Breast epithelium (tissue), 4 donors: ENCODE measurements around the gene GNAL. TPM values are rescaled to one million over a fixed set of nuclear protein-coding genes. Genes with fewer than 3 reads are reported as not detected.
A peak's percentile ranks its signal among the peaks of the same experiment; 100 is the strongest.
"Not testable (repeated sequence)": the region's sequence is repeated elsewhere in the genome, so short reads cannot be mapped to it uniquely, and the experiment has no call there.

Experiments
- DNase-seq, 2 donors: peaks; one replicate each; pipeline ENCODE4 v3.0.0-alpha.2; 2019; ENCODE audit warnings: low spot score in 2 of 2
- H3K27ac ChIP-seq, 2 donors: fragments of 200-600 bp; sonication (generic) in 1 of 2; one replicate each; pipeline ENCODE4 v1.5.1; 2016 to 2019; ENCODE audit warnings: mild to moderate bottlenecking in 1 of 2
- H3K27me3 ChIP-seq, 2 donors: fragments of 200-600 bp; sonication (generic) in 1 of 2; one replicate each; pipeline versions ENCODE4 v1.5.1 to v1.6.0; 2017 to 2019; ENCODE audit warnings: control low read depth in 1 of 2, mild to moderate bottlenecking in 1 of 2
- H3K36me3 ChIP-seq: fragments of 200-600 bp; one replicate; pipeline ENCODE4 v1.5.1; 2019
- H3K4me1 ChIP-seq, 2 donors: fragments of 200-600 bp; sonication (generic); one replicate each; pipeline ENCODE4 v1.5.1; 2016 to 2019; ENCODE audit warnings: control low read depth in 1 of 2
- H3K4me3 ChIP-seq, 3 donors: fragments of 200-600 bp; sonication (generic); 1 replicate in 2 of 3; 2 replicates in 1 of 3; pipeline ENCODE4 v1.5.1; 2016 to 2019; ENCODE audit warnings: mild to moderate bottlenecking in 3 of 3, moderate library complexity in 2 of 3
- H3K9me3 ChIP-seq, 2 donors: fragments of 200-600 bp; sonication (generic) in 1 of 2; one replicate each; pipeline ENCODE4 v1.5.1; 2016 to 2019; ENCODE audit warnings: control low read depth in 1 of 2
- CTCF ChIP-seq, 3 donors: fragments of 450-650 bp; IDR thresholded peaks; one replicate each; pipeline ENCODE4 v1.5.1; 2016 to 2017; ENCODE audit warnings: antibody characterized with exemption in 3 of 3, mild to moderate bottlenecking in 3 of 3, moderate library complexity in 3 of 3
- POLR2A ChIP-seq: fragments of 450-650 bp; IDR thresholded peaks from one replicate; pipeline ENCODE4 v1.6.1; 2016; ENCODE audit warnings: antibody characterized with exemption, mild to moderate bottlenecking, moderate library complexity
- POLR2AphosphoS5 ChIP-seq, 3 donors: sonication (generic); formaldehyde crosslinking; IDR thresholded peaks; one replicate each; pipeline ENCODE4 v1.6.1; 2017; ENCODE audit warnings: antibody characterized with exemption in 3 of 3
- intact Hi-C: fragments of 100-400 bp; cut with DNase I; formaldehyde crosslinking; loops from one replicate; pipeline ENCODE4 v1.15.1; 2023; ENCODE audit warnings: low total_unique reads
- total RNA-seq, 3 donors: library from RNA; depleted of rRNA; stranded (reverse); fragments of >200 nt; gene quantifications; one replicate each; pipeline ENCODE4 v1.1.0, GENCODE V29; 2016

GNAL gene
- total RNA-seq, 3 donors from 2014 or later, result 6.6 to 15.4 (median 7.5) TPM

GRCh38 chr18:11906926-11907874 lies 218.1 kb downstream of the GNAL start:
- H3K9me3 ChIP-seq, result no peaks in the 10 kb centered on the region
- no peaks in the 10 kb centered on the region for H3K27me3 ChIP-seq
- intact Hi-C loops, result no loop called here
- H3K4me3 ChIP-seq, result peak overlapping the region; percentile 68 to 92 (median 83)
- no peak for DNase-seq
- no peaks in the 10 kb centered on the region for H3K36me3 ChIP-seq
- no peaks in the 10 kb centered on the region for H3K4me1 ChIP-seq
- no peak for TF ChIP-seq CTCF (IDR thresholded peaks at IDR 0.05)
- no peak for TF ChIP-seq POLR2A
- no peak for TF ChIP-seq POLR2AphosphoS5 (IDR thresholded peaks at IDR 0.05)
- peak overlapping the region in 1 of 2 donors; percentile 100 for H3K27ac ChIP-seq

- TF ChIP-seq POLR2A, result peak; percentile 91
- no peak for TF ChIP-seq CTCF (IDR thresholded peaks at IDR 0.05)
- peak; percentile 74 to 94 (median 84) for TF ChIP-seq POLR2AphosphoS5 (IDR thresholded peaks at IDR 0.05)
- intact Hi-C loops, result no loop called here
- H3K4me1 ChIP-seq, result no peaks in the 10 kb centered on the region
- H3K4me3 ChIP-seq, result peak within 1 kb of the TSS; percentile 68 to 92 (median 83)
- H3K36me3 ChIP-seq, result no peaks in the 10 kb centered on the region
- H3K9me3 ChIP-seq, result no peaks in the 10 kb centered on the region
- H3K27me3 ChIP-seq, result no peaks in the 10 kb centered on the region
- peak; percentile 81 to 87 for DNase-seq
- peak within 1 kb of the TSS; percentile 100 for H3K27ac ChIP-seq
These were observed 219.4 kb downstream of the GNAL start, which contains the start of gene MPPE1 for GRCh38 chr18:11908182-11909060. Gene MPPE1, minus strand, starts transcription at chr18:11908317. Its CDS starts 11,053 bp downstream, at chr18:11897264.

- intact Hi-C loops, result no loop called here
- Histone ChIP-seq H3K4me3 (peak overlapping the region; percentile 68 to 92 (median 83)), H3K36me3 (no peaks in the 10 kb centered on the region), H3K27ac (peak overlapping the region; percentile 100), H3K27me3 (no peaks in the 10 kb centered on the region), H3K9me3 (no peaks in the 10 kb centered on the region), H3K4me1 (no peaks in the 10 kb centered on the region)
- no peak for TF ChIP-seq POLR2AphosphoS5 (IDR thresholded peaks at IDR 0.05)
- TF ChIP-seq CTCF (IDR thresholded peaks at IDR 0.05), result no peak
- DNase-seq, result no peak
These were observed 220.0 kb downstream of the GNAL start for GRCh38 chr18:11909061-11909455.

GRCh38 chr18:11909591-11910026 lies 220.5 kb downstream of the GNAL start:
- H3K36me3 ChIP-seq, result no peaks in the 10 kb centered on the region
- no peaks in the 10 kb centered on the region for H3K9me3 ChIP-seq
- H3K4me3 ChIP-seq, result peak overlapping the region in 2 of 3 donors; percentile 83 to 92
- no peak for DNase-seq
- TF ChIP-seq POLR2AphosphoS5 (IDR thresholded peaks at IDR 0.05) (no peak), POLR2A (no peak), CTCF (IDR thresholded peaks at IDR 0.05) (no peak)
- H3K4me1 ChIP-seq, result no peaks in the 10 kb centered on the region
- H3K27me3 ChIP-seq, result no peaks in the 10 kb centered on the region
- H3K27ac ChIP-seq, result peak overlapping the region; percentile 100
- intact Hi-C loops, result no loop called here

DNA sequence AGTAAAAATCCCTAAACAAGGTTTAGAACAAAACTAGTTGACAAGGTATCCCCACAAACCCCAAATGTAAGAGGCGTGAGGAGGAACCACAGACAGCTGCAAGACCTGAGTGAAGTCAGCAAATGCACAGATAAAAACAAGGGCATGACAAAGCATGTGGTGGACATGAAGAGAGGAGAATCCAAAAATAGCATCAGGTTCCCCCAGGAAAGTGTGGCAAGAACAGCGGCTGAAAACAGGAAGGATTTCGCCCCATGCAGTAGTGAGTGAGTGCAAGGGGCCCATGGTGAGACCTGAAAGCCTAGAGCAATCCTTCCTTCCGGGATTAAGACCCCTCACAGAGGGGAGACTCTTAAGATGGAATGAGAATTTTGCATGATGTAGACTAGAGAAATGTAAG lies 227.8 kb downstream of the GNAL start:
- H3K27me3 ChIP-seq, H3K36me3 ChIP-seq, intact Hi-C loops, H3K9me3 ChIP-seq, H3K4me3 ChIP-seq, DNase-seq, H3K27ac ChIP-seq, H3K4me1 ChIP-seq: not testable (repeated sequence)

GRCh38 chr18:11919522-11919921 lies 230.5 kb downstream of the GNAL start:
- H3K27me3 ChIP-seq, H3K27ac ChIP-seq, intact Hi-C loops, H3K4me3 ChIP-seq, DNase-seq, H3K4me1 ChIP-seq, H3K36me3 ChIP-seq, H3K9me3 ChIP-seq: not testable (repeated sequence)
